ENCODE data around the gene ARHGEF37. TPM values are rescaled to one million over a fixed set of nuclear protein-coding genes. Genes with fewer than 3 reads are reported as not detected.
A peak's percentile ranks its signal among the peaks of the same experiment; 100 is the strongest.

The ARHGEF37 gene
- polyA plus RNA-seq, 6 donors from 2014 or later = 0.95 TPM; not detected in 5

DNA sequence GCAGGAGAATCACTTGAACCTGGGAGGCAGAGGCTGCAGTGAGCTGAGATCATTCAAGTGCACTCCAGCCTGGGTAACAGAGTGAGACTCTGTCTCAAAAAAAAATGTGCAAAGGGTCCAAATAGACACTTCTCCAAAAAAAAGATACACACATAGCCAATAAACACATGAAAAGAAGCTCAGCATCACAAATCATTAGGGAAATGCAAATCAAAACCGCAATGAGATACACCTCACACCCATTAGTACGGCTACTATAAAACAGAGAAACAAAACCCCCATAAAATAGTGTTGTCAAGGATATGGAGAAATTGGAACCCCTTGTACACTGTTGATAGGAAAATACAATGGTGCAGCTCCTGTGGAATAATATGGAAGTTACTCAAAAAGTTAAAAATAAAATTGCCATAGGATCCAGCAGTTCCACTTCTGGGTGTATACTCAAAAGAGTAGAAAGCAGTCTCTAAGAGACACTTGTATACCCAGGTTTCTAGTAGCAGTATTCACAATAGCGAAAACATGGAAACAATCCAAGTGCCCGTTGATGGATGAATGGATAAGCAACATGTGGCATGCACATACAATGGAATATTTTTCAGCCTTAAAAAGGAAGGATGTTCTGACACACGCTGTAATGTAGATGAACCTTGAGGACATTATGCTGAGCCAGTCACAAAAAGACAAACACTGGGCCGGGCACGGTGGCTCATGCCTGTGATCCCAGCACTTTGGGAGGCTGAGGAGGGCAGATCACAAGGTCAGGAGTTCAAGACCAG is 91.6 kb downstream of the ARHGEF37 start:
- Mint-ChIP-seq H3K27ac (peak overlapping the region in 2 of 6 donors; percentile 64 to 65), H3K27me3 (peaks cover 0 to 13% (median 8%) of the 10 kb centered on the region in 3 donors), H3K36me3 (peaks cover 0 to 12% of the 10 kb centered on the region in 2 donors), H3K4me3 (no peak overlapping the region), H3K9me3 (peaks cover 4 to 20% (median 15%) of the 10 kb centered on the region in 7 donors), H3K4me1 (peaks cover 7 to 16% (median 12%) of the 10 kb centered on the region in 3 donors)
- DNase-seq = no peak
- peak in 1 of 2 donors; percentile 65 for ATAC-seq (ENCODE audit: low read depth in 2 of 2)

DNA sequence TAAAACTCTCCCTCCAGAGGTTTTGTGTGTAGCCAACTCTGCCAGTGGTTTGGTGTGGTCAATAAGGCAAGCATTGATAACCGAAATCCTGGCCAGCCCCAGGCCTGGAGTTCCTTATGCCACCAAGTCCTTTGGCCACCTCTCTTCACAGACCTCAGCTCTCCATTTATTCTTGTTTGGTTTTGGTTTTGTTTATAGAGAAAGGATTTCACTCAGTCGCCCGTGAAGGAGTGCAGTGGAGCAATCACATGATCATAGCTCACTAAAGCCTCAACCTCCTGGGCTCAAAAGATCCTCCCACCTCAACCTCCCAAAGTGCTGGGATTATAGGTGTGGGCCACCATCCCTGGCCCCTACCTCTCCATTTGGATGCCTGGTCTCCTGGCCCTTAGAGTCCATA is 93.4 kb downstream of the ARHGEF37 start:
- ATAC-seq (ENCODE audit: low read depth in 2 of 2) = peak in 1 of 2 donors; percentile 27
- peaks cover 0 to 7% of the 10 kb centered on the region in 2 donors for H3K36me3 Mint-ChIP-seq
- peaks cover 0 to 13% (median 10%) of the 10 kb centered on the region in 7 donors for H3K9me3 Mint-ChIP-seq
- peaks cover 0 to 13% (median 8%) of the 10 kb centered on the region in 3 donors for H3K27me3 Mint-ChIP-seq
- DNase-seq = no peak
- H3K4me1 Mint-ChIP-seq = peaks cover 12 to 21% (median 17%) of the 10 kb centered on the region in 3 donors
- H3K27ac Mint-ChIP-seq = no peak overlapping the region
- H3K4me3 Mint-ChIP-seq = peak overlapping the region in 1 of 8 donors; percentile 12

DNA sequence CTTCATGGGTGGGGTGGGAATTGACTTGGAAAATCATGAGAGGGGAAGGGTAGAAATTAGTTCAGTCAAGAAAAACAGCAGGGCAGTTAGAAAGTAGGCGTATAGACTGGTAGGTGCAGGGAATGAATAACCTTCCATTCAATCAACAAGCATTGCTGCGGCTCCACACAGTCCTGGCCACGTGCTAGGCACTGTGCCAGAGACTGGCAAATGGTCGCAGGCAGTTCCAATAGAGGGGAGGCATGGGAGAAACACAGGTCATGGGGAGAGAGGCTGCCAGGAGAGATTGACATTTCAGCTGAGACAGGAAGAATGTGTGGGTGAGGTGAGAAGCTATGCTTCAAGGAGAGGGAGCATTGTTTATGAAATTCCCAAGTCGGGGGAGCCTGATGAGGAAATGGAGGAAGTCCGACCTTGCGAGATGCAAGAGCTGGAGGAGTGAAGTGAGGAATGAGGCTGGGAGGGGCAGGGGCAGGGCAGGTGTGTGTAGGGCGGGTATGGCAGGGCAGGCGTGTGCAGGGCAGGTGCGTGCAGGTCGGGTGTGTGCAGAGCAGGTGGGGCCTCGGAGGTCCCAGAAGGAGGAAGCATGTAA is 94.4 kb downstream of the ARHGEF37 start:
- H3K9me3 Mint-ChIP-seq = peaks cover 0 to 13% (median 10%) of the 10 kb centered on the region in 7 donors
- peak overlapping the region in 1 of 8 donors; percentile 61 for H3K4me3 Mint-ChIP-seq
- H3K4me1 Mint-ChIP-seq = peaks cover 22 to 31% (median 27%) of the 10 kb centered on the region in 3 donors
- H3K36me3 Mint-ChIP-seq = peaks cover 0 to 7% of the 10 kb centered on the region in 2 donors
- H3K27me3 Mint-ChIP-seq = peaks cover 0 to 13% (median 8%) of the 10 kb centered on the region in 3 donors
- no peak for ATAC-seq (ENCODE audit: low read depth in 2 of 2)
- H3K27ac Mint-ChIP-seq = peak overlapping the region in 2 of 6 donors; percentile 4 to 21
- DNase-seq = no peak

DNA sequence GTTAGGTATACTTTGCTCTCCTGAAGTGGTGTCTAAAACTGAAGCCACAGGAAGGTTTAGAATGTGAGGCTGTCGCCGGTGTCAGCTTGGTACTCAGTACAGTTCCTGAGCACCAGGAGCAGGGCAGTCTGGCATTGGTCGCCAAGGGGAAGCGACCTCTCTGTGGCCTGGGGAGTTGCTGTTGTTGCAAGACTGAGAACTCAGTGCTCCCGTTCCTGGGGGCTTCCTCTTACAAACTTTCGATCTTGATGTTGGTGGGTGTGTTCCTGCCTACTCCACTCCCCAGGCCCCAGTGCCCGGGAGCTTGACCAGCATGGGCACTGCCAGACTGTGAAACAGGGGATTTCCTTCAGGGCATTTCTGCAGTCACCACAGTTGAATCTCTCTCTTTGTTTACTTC is 96.4 kb downstream of the ARHGEF37 start:
- DNase-seq (no peak), ATAC-seq (ENCODE audit: low read depth in 2 of 2) (no peak)
- H3K27me3 Mint-ChIP-seq = peaks cover 0 to 8% (median 8%) of the 10 kb centered on the region in 3 donors
- H3K4me3 Mint-ChIP-seq = no peak overlapping the region
- H3K36me3 Mint-ChIP-seq = no peaks in the 10 kb centered on the region
- peaks cover 42 to 52% (median 44%) of the 10 kb centered on the region in 3 donors for H3K4me1 Mint-ChIP-seq
- no peak overlapping the region for H3K27ac Mint-ChIP-seq
- peaks cover 0 to 4% (median 0%) of the 10 kb centered on the region in 7 donors for H3K9me3 Mint-ChIP-seq

DNA sequence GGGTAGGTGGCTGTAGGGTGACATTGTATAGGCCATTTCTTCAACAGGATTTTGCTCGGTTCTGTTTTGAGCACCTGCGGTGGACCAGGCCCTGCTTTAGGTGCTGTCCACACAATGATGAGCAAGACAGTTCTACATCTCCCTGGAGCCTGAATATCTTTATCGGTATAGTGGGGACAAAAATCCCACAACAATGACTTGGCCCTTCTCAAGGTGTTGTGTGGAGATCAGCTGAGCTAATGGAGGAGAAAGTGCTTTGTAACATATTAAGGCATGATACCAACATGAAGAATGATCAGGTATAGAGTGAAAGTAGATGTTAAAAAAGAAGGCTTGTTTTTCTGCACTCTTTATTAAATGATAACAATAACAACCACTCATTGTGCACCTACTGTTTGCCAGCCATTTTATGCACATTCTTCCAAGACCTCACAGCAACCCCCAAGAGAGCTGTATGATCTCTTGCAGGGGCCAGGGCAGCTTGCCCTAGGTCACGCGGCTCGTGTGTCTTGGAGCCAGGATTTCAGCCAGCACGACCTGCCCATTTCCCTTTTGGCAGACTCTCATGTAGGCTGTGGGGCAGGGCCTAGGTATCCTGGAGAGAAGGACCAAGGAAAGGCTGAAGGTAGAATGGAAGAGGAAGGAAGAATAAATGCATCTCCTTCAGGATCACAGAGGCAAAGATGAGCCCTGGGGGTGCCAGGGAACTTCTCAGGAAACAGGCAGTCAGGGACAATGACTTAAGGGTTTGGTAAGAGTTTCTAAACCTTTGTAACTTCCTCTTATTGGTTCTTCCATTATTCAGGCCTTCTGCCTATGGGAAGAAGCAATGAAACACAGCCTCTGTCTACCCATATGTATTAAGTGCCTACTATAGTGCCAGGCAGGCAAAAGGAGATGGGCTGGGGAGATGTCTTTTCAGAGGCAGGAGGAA is 98.8 kb downstream of the ARHGEF37 start:
- Mint-ChIP-seq H3K36me3 (no peaks in the 10 kb centered on the region), H3K9me3 (peaks cover 0 to 4% (median 0%) of the 10 kb centered on the region in 7 donors), H3K4me3 (peak overlapping the region in 6 of 8 donors; percentile 10 to 83 (median 31)), H3K27ac (peak overlapping the region in 5 of 6 donors; percentile 37 to 88 (median 65)), H3K4me1 (peaks cover 40 to 60% (median 48%) of the 10 kb centered on the region in 3 donors), H3K27me3 (peaks cover 0 to 8% (median 8%) of the 10 kb centered on the region in 3 donors)
- ATAC-seq (ENCODE audit: low read depth in 2 of 2) = peak; percentile 40 to 49
- no peak for DNase-seq

DNA sequence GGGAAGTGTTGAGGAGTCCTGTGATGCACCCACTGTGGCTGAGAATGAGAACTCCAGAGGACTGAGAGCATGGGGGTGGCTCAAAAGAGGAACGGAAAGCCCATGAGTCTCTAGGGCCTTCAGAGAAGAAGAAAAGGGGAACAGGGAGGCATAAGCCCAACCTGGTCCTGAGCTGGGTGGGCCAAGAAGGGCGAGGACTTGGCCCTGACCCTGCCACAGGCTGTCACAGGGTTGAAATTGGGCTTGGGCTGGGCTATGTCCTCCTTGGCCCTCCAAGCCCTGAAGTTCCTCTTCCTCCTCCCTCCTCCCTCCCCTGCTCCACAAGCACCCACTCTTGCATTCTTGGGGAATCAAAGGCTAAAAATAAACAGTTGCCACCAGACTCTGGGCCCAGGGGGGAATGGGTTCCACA is 99.5 kb downstream of the ARHGEF37 start:
- H3K4me3 Mint-ChIP-seq = peak overlapping the region in 6 of 8 donors; percentile 10 to 83 (median 31)
- peaks cover 0 to under 1% (median 0%) of the 10 kb centered on the region in 7 donors for H3K9me3 Mint-ChIP-seq
- ATAC-seq (ENCODE audit: low read depth in 2 of 2) (peak; percentile 98), DNase-seq (peak; percentile 79)
- no peaks in the 10 kb centered on the region for H3K36me3 Mint-ChIP-seq
- H3K27me3 Mint-ChIP-seq = peaks cover 0 to 2% (median 1%) of the 10 kb centered on the region in 3 donors
- peak overlapping the region; percentile 8 to 88 (median 52) for H3K27ac Mint-ChIP-seq
- H3K4me1 Mint-ChIP-seq = peaks cover 34 to 54% (median 46%) of the 10 kb centered on the region in 3 donors

DNA sequence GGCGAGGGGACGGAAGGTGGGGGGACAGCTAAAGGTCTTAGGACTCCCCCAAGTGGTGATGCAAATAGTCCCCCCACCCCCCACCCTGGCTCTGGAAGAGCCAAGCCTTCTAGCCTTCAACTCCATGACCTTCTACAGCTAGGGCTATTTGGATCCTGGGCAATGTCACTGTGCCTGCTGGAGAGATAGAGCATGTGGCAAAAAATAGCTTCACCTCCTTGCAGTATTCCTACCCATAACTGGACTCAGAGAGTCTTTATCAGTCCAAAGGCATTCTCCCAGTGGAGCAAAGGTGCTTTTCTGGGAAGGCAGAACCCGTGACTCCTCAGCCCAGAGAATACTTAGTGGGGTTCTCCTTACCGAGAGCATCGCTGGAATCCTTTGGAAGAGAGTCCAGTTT is 100.0 kb downstream of the ARHGEF37 start:
- H3K4me1 Mint-ChIP-seq = peaks cover 33 to 51% (median 46%) of the 10 kb centered on the region in 3 donors
- DNase-seq = no peak
- no peaks in the 10 kb centered on the region for H3K9me3 Mint-ChIP-seq
- no peaks in the 10 kb centered on the region for H3K27me3 Mint-ChIP-seq
- no peaks in the 10 kb centered on the region for H3K36me3 Mint-ChIP-seq
- peak overlapping the region in 2 of 8 donors; percentile 18 to 30 for H3K4me3 Mint-ChIP-seq
- peak overlapping the region in 5 of 6 donors; percentile 40 to 85 (median 57) for H3K27ac Mint-ChIP-seq
- no peak for ATAC-seq (ENCODE audit: low read depth in 2 of 2)

DNA sequence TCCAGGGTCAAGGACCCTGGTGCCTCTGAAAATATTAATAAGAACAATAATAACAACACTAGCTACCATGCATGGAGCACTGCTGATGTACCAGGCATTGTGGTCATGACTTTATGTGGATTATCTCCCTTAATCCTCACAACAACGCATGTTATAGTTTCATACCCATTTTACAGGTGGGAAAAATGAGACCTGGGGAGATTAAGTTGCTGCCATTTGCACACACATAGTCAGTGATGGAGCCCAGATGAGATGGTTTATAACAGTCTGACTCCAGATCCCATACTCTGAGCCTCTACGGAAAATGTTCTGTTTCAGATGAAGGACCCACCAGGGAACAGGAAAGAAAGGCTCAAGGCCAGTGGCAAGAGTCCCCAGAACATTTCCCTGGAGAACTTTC is 100.6 kb downstream of the ARHGEF37 start:
- H3K9me3 Mint-ChIP-seq = no peaks in the 10 kb centered on the region
- H3K27ac Mint-ChIP-seq = no peak overlapping the region
- peak overlapping the region in 1 of 8 donors; percentile 18 for H3K4me3 Mint-ChIP-seq
- DNase-seq = no peak
- no peaks in the 10 kb centered on the region for H3K36me3 Mint-ChIP-seq
- peaks cover 33 to 51% (median 46%) of the 10 kb centered on the region in 3 donors for H3K4me1 Mint-ChIP-seq
- peaks cover 0 to 4% (median 0%) of the 10 kb centered on the region in 3 donors for H3K27me3 Mint-ChIP-seq
- no peak for ATAC-seq (ENCODE audit: low read depth in 2 of 2)

DNA sequence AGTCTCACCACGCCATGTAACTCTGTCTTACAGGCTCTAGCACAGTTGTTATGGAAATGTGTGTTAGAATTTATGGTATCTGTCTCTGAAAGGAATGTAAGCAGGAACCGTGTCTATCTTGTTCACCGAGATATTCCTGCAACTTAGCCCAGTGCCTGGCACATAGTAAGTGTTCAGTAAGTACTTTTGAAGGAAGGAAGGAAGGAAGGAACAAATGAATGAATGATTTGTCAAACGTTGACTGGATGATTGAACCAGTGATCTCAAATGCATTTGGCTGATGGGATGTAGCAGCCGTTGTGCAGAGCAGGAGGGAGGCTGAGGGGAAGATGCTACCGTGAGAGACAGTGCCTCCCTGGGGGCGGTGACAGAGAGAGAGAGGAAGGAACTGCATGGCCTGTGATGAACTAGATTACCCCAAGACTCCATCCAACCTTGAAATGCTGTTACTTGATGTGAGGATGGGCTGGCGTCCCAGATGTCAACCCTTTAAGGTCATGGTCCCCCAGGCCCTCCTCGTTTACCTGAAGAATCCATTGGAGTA is 101.3 kb downstream of the ARHGEF37 start:
- H3K27me3 Mint-ChIP-seq = peaks cover 3 to 8% (median 3%) of the 10 kb centered on the region in 3 donors

DNA sequence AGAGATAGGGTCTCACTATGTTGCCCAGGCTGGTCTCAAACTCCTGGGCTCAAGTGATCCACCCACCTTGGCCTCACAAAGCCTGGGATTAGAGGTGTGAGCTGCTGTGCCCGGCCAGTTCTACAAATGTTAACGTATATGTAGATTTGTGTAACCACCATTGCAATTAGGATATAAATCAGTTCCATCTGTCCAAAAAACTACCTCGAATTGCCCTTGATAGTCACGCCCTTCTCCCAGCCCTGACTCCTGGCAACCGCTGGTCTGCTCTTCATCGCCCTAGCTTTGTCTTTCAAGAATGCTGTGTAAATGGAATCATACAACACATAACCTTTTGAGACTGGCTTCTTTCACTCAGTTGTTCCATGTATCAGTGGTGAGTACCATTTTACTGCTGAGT is 102.7 kb downstream of the ARHGEF37 start:
- H3K27me3 Mint-ChIP-seq = peaks cover 7 to 21% (median 16%) of the 10 kb centered on the region in 3 donors

More for the DNA sequence above, 101.3 kb downstream of the ARHGEF37 start:
- peak; percentile 31 for DNase-seq
- no peaks in the 10 kb centered on the region for H3K9me3 Mint-ChIP-seq
- H3K4me1 Mint-ChIP-seq = peaks cover 33 to 51% (median 46%) of the 10 kb centered on the region in 3 donors
- H3K4me3 Mint-ChIP-seq = peak overlapping the region in 4 of 8 donors; percentile 0 to 43 (median 18)
- no peaks in the 10 kb centered on the region for H3K36me3 Mint-ChIP-seq
- peak overlapping the region in 3 of 6 donors; percentile 16 to 78 (median 51) for H3K27ac Mint-ChIP-seq
- ATAC-seq (ENCODE audit: low read depth in 2 of 2) = peak; percentile 40 to 44

DNA sequence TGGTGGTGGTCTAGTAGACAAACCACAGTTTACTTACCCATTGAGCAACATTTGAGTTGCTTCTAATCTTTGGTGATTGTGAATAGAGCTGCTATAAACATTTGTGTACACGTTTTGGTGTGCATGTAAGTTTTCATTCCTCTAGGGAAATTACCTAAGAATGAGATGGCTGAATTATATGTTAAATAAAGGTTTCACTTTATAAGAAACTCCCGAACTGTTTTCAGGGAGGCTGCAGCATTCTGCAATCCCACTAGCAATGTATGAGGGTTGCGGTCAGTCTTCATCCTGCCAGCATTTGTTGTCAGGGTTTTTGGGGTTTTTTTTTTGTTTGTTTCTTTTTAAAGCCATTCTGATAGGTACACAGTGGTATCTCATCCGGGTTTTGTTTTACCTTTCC is 103.1 kb downstream of the ARHGEF37 start:
- Mint-ChIP-seq H3K4me3 (no peak overlapping the region), H3K27ac (no peak overlapping the region), H3K27me3 (peaks cover 12 to 25% (median 20%) of the 10 kb centered on the region in 3 donors), H3K36me3 (peaks cover 0 to 2% of the 10 kb centered on the region in 2 donors), H3K4me1 (peaks cover 32 to 49% (median 44%) of the 10 kb centered on the region in 3 donors), H3K9me3 (peaks cover 0 to 3% (median 0%) of the 10 kb centered on the region in 7 donors)
- no peak for DNase-seq
- no peak for ATAC-seq (ENCODE audit: low read depth in 2 of 2)

More for the DNA sequence above, 102.7 kb downstream of the ARHGEF37 start:
- peaks cover 33 to 51% (median 46%) of the 10 kb centered on the region in 3 donors for H3K4me1 Mint-ChIP-seq
- DNase-seq (no peak), ATAC-seq (ENCODE audit: low read depth in 2 of 2) (no peak)
- H3K36me3 Mint-ChIP-seq = no peaks in the 10 kb centered on the region
- peaks cover 0 to under 1% (median 0%) of the 10 kb centered on the region in 7 donors for H3K9me3 Mint-ChIP-seq
- peak overlapping the region in 1 of 8 donors; percentile 26 for H3K4me3 Mint-ChIP-seq
- H3K27ac Mint-ChIP-seq = no peak overlapping the region

All from naive B cell (primary cell).